HUDEP-2 (cell line): ENCODE measurements around the gene HES6.

Source experiments
- DNase-seq, 76 experiments: peaks; one replicate each; lab custom pipeline; 2025; ENCODE audit not compliant: unreplicated experiment in 76 of 76; lab: John Stamatoyannopoulos, UW

The HES6 gene

DNA sequence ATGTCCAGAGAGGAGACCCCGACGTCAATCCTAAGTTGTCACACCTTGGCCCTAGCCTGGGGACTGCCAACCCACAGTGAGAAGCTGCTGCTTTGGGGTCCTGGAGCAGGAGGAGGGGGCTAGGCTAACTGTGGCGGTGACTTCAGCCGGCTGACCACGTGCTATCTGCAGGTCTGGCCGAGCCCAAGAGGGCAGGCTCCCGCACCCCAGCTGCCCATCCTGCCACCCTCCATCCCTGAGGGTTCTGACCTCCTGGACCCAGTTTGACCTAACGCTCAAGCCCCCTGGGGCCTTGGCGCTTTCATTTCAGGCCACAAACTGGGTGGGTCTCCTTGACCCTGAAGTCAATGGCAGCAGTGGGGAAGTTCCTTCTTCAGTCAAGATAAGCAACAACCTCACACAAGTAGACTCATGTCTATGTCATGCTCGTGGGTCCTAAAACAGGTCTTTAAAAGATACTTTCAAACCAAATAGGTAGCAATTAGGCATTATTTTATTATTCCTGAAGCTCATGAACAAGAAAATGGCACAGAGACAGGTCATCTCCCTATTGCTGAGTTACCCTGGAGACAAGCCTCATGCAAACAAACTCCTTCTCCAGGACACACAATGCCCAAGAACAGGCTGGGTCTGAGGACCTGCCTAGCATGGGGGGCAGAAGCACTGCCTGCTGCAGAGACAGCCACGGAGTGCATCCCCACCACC lies 2.3 kb downstream of the HES6 start:
- peak in 23 of 76 experiments; percentile 6 to 65 (median 26) for DNase-seq

- peak in 3 of 76 experiments; percentile 11 to 26 (median 14) for DNase-seq
These were observed 3.3 kb downstream of the HES6 start for GRCh38 chr2:238236571-238236970.

DNA sequence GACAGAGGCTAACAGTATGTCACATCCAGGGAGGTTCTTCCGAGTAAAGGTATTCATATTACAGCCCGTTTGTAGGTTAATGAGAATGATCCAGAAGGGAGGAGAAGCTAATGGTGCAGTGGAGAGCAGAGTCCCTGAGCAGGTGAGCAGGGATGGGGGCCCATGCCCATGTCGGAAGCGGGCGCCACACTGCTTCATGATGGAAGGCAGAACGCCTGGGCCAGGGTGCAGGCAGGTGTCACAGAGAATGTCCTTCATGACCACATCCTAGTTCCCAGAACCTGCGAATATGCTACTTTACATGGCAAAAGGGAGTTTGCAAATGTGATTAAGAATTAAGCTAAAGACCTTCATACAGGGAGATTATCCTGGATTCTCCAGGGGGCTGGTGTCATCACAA lies 4.0 kb downstream of the HES6 start:
- DNase-seq, result no peak

GRCh38 chr2:238235331-238235732 lies 4.5 kb downstream of the HES6 start:
- DNase-seq, result peak in 1 of 76 experiments; percentile 10

- no peak for DNase-seq
These were observed 6.2 kb downstream of the HES6 start for GRCh38 chr2:238233625-238234024.

DNA sequence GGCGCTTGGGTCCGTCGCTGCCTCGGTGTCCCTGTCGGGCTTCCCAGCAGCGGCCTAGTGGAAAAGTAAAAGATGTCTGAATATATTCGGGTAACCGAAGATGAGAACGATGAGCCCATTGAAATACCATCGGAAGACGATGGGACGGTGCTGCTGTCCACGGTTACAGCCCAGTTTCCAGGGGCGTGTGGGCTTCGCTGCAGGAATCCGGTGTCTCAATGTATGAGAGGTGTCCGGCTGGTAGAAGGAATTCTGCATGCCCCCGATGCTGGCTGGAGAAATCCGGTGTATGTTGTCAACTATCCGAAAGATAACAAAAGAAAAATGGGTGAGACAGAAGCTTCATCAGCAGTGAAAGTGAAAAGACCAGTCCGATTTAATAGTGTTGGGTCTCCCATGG lies 8.0 kb downstream of the HES6 start:
- DNase-seq, result no peak

GRCh38 chr2:238231251-238231793 lies 8.5 kb downstream of the HES6 start:
- peak in 69 of 76 experiments; percentile 9 to 80 (median 60) for DNase-seq

- DNase-seq, result no peak
These were observed 9.1 kb downstream of the HES6 start for GRCh38 chr2:238230699-238231098.

- DNase-seq, result no peak
These were observed 11.1 kb downstream of the HES6 start for GRCh38 chr2:238228700-238229099.

DNA sequence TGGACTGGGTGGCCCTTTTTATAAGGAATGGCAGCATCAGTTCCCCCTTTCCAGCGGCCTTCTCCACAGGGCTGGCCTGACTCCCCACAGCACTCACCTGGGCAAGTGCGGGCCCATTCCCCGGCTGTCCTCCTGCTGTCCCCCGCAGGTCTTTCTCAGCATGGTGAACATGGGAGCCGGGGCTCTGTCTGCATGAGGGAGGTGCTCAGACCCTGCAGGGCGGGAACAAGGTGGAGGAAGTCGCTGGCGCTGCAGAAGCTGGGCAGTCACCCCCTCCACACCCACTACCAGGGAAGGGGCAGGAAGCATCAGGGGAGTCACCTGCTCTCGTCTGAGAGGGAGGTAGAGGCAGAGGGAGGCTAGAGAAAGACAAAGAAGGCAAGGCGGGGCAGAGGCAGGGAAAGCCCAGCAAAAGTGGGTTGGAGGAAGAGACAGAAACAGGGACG lies 12.2 kb downstream of the HES6 start:
- no peak for DNase-seq

DNA sequence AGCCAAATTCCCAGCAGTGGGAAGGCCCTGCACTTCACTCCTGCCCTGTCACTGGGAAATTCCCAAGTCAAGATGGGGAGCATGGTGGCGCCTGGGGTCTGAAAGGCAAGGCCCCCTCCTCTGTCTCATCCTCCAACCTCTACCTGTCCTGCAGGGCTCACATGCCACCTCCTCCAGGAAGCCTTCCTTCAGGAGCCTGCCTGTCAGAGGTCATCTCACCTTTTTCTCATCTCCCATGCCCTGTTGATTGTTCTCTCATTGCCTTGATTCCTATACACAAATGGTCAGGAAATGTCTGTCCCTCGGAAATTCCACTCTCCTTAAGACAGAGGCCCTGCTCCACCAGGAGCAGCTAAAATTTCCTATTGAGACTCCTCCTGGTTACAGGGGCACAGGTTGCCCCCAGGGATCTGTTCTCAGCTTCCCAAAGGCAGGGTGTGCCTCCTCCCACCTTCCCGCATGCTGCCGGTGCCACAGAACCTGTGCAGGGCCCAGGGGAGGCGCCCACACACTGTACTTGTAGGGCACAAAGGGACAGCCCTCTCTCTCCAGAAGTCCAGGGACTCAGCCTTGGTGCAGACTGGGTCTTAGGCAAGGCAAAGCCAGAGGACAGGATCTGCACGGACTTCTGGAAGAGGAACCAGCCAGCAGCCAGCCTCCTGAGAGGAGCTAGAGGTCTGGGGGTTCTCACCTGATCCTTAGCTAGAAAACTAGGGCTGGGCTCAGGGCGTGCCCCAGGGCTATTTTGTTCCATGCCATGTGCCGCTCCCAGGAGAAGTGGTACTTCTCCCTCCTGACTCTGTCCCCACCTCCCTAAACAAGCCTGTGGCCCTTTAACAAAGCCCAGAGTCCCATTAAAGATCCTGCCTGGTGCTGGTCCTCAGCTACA lies 12.9 kb downstream of the HES6 start:
- no peak for DNase-seq

DNA sequence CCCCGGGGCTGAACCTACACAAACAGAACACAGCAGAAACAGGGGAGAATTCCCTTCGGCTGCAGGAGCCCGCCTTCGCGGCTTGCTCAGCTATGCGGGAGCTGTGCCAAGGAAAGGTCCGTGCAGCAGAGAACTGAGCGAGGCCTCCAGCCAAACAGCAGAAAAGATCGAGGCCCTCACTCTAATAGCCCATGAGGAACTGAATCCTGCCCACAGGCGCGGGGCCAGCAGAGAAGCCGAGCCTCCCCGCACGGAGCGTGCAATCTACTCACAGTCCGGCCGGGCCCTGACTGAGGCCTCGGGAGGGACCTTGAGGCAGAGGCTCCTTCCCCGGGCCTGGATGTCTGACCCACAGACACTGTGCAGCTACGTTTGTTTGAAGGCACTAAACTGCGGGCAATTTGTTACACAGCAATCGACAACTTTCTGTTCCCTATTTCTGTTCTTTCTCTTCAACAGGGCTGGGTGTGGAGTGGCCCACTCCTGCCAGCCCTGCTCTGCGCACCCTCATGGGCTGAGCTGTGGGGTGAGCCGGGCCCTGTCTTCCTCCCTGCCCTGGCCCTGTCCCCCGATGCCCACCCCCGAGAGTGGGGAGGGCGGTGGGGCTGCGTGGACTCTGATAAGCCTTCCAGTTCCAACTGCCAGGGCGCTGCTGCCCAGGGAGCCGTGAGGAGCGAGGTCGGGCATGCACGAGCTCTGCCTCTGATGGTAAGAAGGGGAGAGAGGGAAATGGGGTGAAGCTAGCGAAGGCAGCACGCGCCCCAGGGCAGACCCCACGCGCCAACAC lies 13.7 kb downstream of the HES6 start:
- no peak for DNase-seq

DNA sequence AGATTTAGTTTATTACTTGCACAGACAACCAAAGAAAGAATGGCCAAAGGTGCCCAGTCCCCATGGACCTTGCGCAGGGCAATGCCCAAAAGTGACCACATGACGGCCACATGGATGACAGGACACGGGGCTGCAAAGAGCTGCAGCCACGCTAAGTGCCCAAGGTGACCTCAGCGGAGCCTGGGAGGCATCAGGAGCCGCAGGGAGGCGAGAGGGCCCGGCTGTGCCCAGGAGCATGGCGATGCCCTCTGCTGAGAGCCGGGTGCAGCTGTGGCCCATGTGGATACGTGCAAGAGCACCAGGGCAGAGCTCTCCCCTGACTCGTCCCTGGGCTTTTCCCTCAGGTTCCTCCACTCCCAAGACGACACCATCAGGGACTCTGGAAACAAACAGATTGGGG lies 14.7 kb downstream of the HES6 start:
- DNase-seq, result no peak

- DNase-seq, result no peak
These were observed 15.3 kb downstream of the HES6 start for GRCh38 chr2:238224356-238225035.

GRCh38 chr2:238220892-238221521 lies 18.8 kb downstream of the HES6 start:
- no peak for DNase-seq

DNA sequence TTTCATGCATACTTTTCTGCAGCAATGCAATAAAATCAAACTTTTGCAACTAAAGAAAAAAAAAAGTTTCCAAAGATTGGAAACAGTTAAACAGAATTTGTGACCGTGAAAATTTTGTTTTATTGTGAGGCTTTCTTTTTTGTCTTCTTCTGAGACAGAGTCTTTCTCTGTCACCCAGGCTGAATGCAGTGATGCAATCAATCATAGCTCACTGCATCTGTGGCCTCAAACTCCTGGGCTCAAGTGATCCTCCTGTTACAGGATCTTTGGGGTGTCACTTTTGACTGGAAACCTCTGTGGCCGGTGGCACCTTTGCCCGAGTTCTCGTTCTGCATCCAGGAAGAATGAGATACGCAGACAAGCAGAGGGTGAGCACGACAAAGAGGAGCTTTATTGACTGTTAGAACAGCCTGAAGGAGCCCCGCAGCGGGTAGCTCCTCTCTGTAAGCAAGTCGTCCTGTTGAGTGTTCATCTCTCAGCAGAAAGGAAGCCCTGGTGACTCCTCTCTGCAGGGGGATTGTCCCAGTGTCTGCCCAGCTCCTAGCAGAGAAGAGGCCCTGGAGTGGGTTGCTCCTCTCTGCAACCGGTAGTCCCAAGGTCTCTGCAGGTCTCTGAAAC lies 19.5 kb downstream of the HES6 start:
- no peak for DNase-seq

- no peak for DNase-seq
These were observed 23.1 kb downstream of the HES6 start for GRCh38 chr2:238216651-238217184.

DNA sequence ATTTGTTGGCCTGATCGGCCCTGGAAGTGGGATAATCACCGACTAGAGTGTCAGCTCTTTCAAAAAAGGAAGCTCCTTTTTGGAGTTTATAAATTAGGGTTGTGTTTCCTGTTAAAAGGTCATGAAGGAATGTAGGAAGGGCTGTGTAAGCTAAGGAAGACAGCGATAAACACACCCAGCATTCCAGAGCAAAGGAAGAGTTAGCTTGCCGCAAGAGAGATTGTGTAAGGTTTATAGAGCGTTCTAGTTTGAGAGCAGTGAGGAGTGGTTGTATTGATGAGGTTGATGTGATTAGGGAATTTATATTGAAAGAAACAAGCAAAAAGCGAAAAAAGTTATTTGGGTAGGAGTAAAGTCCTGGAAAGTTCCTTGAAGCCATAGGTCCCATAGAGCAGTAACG lies 32.8 kb downstream of the HES6 start:
- no peak for DNase-seq
